HG02870 (cell line): ENCODE results near the gene ATP1A4.
A peak's percentile ranks its signal among the peaks of the same experiment; 100 is the strongest.

Experiments used
- ATAC-seq: cut with Tn5 transposase; IDR thresholded peaks from one replicate; pipeline ENCODE4 v1.9.1; 2021; ENCODE audit warnings: mild to moderate bottlenecking, moderate library complexity; ENCODE audit not compliant: unreplicated experiment

The ATP1A4 gene

DNA sequence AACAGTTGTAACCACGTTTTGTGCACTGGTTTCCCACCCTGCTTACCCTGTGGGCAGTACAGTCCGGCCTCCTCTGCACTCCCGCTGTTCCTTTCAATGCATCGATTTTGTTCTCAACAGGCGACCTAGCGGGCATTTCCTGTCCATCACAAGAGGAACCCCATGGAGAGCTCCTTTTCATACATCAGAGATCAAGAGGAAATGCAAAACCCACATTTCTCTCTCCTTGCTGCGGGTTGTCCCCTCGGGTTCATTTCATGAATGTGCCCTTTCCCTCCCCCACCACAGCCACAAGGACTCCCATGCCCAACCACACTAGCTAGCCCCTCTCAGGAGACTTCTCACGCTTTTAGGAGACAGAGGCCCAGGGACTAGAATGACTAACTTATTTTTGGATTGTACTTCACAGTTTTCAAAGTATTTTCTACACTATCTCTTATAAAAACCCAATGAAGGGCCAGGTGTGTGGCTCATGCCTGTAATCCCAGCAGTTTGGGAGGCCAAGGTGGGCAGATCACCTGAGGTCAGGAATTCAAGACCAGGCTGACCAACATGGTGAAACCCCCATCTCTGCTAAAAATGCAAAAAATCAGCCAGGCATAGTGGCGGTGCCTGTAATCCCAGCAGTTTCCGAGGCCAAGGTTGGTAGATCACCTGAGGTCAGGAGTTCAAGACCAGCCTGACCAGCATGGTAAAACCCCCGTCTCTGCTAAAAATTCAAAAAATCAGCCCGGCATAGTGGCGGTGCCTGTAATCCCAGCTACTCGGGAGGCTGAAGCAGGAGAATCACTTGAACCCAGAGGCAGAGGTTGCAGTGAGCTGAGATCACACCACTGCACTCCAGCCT, 18.4 kb downstream of the ATP1A4 start:
- ATAC-seq, result peak; percentile 61

DNA sequence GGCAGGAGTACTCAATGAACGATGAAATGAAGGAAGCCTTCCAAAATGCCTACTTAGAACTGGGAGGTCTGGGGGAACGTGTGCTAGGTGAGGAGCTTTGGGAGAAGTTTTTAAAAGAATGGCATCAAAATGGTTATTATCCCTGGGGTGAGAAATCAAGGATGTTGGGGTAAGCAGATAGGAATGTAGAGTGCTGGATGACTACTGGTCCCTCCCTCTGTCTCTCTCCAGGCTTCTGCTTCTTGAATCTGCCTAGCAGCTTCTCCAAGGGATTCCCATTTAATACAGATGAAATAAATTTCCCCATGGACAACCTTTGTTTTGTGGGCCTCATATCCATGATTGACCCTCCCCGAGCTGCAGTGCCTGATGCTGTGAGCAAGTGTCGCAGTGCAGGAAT, 20.0 kb downstream of the ATP1A4 start:
- ATAC-seq, result no peak

DNA sequence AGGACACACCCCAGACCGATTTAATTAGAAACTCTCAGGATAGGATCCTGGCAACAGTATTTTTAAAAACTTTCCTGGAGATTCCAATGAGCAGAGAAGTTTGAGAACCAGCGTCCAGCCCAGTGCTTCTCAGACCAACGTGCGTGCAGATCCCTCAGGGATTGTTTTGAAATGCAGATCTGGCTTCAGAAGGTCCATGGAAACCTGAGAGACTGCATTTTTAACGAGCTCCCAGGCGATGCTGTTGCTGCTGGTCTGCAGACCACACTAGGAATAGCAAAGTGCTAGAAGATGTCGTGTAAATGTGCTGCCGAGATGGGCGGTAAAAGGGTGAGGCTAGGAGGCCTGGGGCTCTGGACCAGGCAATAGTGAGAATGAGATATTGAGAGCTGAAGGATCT, 20.6 kb downstream of the ATP1A4 start:
- no peak for ATAC-seq

DNA sequence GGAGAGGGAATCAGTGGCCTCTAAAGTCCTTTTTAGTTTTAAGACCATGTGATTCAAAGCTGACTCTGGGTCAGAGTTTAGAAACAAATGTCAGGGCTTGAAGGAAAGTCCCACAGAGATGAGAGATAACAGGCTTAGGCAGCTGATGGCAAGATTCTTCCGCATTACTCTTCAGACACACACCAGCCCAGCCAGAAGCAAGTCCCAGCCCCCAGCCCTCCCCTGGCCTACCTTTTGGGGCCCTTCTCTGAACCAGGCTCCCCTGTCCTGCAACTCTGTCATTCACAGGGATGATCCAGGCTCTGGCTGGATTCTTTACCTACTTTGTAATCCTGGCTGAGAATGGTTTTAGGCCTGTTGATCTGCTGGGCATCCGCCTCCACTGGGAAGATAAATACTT, 25.8 kb downstream of the ATP1A4 start:
- no peak for ATAC-seq

DNA sequence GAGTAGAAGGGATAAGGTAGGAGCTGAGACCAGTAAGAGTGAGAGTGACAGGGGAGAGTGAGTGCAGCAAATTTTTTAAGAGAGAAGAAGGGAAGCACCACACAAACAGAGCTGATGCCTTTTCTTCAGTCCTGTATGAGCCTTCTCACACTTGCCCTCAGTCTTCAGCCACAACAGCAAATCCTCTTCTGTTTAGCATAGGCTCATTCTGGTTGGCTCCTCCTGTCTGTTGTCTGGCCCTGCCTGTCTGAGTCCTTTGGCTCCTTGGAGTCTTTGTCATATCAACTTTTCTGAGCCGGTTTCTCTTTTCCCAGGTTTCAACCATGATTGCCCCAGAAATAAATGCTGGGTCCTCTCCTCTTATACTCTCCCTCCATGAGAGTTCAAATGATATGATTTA, 26.3 kb downstream of the ATP1A4 start:
- ATAC-seq, result no peak

DNA sequence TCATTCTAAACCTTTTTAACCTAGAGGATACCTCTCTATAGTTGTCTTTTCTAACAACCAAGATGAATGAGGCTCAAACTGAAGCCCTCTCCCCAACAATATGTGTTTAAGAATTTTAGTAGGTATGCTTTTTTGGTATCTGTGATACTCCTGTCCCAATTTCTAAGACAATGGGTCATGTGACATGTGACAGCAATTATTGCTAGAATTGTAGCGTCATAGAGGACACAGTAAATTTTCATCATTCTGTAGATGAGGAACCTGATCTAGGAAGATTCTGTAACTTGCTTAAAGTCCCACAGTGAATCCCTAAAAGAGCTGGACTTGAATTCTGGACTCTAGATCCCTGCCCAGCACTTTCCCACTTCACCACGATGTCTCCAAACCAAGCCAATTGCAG, 27.3 kb downstream of the ATP1A4 start:
- no peak for ATAC-seq

DNA sequence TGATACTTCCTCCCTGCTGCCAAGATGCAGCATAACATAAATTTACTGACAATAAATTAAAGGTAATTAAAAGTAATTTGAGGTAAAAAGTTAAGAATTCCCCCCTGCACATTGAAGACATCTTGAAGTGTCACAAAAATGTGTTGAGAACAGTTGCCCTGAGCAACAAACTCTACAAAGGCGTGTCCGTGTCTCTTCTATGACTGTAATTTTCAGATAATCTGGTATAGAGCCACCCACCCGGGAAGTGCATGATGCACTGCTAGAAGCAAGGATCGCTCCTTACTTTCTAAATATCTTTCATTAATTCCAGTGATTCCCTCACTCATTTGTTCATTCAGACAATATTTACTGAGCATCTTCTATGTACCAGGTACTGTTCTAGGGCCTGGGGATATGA, 27.9 kb downstream of the ATP1A4 start:
- ATAC-seq, result no peak

DNA sequence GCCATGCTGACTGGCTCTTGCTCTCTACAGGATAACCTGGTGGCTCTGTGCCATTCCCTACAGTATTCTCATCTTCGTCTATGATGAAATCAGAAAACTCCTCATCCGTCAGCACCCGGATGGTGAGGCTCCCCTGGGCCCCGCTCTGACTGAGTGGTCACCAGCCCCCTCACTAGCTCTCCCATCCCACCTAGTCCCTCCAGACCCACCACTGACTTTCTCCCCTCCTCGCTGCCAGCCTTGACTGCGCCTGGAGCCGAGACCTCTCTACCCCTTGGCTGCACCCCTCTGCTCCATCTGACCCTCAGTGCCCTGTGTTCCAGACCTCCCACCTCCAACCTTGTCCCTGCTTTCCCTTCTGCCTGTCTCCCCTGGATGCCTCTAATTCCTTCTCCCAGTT, 34.8 kb downstream of the ATP1A4 start:
- no peak for ATAC-seq

DNA sequence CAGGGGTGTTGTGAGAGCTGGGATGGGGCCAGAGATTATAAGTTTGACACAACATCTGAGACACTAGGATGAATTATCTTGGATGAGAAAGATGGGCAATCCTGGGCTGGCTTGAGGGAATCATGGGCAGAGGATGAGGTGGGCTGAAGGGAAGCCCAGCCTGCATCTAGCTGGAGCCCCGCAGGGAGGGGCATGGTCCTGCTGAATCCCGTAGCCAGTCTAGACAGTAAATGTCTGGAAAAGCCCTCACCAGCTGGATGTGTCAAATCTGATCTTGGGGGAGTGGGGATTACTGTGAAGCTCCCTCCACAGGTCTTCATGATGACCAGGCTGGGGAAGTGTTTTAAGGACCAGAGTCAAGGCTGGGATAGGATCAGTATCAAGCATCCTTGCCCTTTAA, 35.3 kb downstream of the ATP1A4 start:
- no peak for ATAC-seq

DNA sequence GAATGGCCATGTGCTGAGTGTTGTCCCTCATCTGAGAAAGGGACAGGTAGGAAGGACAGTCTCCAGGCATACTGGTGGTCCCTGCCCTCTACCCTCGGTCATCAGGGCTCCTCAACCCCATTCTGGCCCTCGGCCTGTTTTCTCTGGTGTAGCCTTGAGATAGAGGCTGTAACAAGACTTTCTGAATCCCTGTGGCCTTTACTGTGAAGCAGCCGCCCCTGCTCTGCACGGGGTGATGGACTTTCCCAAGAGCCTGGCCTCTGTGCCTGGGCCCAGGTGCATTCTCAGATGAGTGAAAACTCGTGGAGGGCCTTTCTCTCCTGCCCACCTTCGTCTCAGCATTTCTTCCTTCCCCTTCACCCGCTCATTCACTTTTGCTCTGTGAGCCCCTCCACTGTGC, 36.0 kb downstream of the ATP1A4 start:
- ATAC-seq, result no peak

DNA sequence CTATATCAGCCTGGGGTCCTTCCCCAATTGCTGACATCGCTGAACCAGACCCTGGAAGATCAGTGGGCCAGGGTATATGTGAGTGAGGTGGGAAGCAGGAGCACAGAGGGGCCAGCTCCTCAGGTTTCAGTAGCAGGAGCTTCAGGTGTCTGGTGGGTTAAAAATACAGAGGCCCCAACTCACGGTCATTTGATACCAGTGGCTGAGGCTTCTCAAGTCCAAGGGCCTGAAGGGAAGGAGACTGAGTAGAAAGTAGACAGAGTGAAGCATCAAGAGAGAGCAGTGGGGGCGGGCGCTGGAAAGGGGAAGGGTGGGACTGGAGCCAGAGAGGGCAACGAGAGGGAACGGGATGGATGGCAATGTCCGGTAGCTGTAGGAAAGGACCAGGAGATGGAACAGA, 36.9 kb downstream of the ATP1A4 start:
- no peak for ATAC-seq

DNA sequence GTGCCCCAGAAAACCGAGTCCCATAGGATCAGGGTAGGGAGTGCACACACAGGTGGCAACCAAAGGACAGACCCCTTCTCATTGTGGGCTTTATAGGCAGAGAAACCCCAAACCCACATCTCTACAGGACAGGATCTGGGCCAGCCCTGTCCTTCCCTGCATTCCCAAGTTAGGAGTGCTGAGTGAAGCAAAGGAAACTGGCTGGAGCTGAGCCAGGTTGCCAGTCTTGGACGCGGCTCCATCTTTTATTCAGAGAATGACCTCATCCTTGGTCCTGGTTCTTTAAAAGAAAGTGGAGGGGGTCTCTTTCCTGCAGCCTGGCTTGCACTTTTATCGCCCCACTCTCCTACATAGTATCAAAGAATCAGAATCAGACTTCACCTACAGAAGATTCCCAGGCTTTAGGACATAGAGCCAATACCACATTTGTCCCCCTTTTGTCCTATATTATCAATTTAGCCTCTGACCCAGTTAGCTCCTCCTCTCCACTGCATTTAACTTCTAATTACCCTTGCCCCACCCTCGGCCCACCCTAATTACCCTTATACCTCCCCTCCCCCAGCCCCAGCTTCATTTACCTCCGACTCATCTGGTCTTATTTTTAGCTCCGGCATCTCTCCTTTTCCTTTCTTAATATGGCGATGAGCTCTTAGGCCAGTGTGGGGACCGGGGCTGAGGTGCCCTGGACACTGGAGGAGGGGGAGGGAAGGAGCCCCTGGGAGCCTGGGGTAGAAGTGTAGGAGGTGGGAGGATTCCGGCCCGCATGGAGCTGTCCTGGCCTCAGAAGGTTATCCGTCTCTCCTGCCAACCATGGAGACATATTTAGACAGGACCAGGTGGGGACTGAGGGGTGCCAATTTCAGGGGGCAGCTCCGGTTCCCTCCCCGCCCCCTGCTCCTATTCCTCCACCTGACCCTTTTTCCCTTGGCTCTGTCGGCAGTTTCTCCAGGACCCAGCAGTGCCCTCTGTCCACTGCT, 38.5 kb downstream of the ATP1A4 start, which contains the start of gene CASQ1:
CASQ1 (plus strand) TSS at position 927 of the 977 bp plus-strand sequence. CDS start 177 bp downstream, outside the sequence.
- no peak for ATAC-seq

DNA sequence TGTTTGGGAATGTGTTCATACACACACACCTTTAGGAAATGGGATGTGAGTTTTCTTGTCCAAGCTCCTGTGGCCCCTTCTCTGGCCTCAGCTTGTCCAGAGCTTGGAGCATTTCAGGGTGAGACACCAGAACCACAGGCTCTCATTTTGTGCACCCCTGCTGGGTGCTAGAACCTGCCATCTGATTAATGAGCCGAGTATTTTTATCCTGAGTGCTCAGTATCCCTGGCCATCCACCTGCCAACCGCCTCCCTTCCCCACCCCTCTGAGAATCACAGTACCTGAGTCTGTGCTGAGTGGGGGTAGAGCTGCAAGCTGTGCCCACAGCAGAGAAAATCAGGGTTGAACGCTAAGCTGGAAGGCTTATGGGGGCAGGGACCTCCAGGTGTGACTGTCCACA, 40.4 kb downstream of the ATP1A4 start:
- ATAC-seq, result no peak

DNA sequence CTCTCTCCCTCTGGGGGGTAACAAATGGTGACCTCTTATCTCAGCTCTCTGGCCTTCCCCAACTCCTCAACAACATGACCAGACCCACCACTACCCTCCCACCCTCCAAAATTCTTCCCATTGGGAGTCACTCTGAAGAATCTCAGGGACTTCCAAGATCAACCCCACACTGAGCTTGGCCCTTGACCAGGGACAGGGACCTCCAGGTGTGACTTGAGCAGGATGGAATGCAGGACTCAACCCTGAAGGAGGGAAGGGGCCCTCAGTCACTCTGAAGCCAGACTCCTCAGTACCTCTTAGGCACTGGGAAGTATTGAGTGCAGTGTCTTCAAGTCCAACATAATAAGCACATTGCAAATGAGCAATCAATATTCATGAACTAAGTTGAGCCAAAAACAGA, 40.8 kb downstream of the ATP1A4 start:
- no peak for ATAC-seq

DNA sequence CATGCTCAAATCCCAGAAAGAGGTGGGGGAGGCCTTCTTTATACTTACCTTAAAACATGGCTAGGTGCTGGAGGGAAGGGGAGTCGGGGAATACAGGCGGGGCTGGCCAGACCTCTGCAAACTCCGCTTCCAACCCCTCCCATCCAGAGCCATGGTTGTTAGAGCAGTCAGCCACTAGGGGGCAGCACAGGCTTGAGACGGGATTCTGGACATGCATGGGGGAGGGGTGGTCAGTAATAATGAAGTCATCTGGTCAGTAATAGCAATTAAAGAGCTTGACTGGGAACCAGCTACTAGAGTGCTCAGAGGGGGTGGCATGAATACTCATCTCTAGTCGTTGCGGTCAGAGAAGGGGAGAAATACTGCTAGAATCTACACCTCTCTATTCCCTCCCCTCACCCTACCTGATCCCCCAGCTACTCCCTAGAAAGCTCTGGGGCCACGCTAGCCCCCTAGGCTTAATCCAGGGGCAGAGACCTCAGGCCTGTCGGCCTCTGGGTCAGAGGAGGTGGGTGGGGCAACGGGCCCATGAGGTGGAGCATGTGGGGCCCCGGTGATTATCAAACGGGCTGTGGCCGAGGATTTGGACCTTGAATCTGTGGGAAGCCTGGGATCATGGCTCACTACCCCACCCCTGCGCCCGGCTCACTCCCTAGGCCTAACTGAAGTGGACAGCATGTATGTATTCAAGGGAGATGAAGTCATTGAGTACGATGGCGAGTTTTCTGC, 41.9 kb downstream of the ATP1A4 start:
- ATAC-seq, result no peak

DNA sequence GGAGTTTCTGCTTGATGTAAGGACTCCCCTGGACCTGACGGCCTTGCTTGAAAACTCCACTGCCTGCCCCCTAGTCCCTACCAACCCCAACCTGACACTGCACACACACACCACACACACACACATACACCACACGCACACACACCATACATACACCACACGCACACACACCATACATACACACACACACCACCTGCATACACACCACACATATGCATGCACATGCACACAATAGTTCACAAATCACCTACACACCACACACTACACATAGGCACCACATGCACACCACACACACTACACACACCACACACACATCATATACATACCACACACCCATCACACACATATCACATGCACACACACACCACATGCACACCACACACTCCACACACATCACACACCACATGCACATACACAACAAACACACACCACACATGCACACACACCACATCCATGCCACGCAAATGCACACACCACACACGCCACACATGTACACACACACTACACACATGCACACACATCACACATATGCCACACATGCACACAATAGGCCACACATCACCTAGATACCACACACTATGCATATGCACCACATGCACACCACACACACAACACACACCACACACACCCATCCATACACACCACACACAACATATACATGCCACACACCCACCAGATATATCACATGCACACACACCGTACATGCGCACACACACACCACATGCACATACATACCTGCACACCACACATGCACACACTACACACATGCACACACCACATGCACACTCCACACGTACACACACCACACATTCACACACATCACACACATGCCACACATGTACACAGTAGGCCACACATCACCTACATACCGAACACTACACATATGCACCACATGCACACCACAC, 42.7 kb downstream of the ATP1A4 start:
- ATAC-seq, result no peak

DNA sequence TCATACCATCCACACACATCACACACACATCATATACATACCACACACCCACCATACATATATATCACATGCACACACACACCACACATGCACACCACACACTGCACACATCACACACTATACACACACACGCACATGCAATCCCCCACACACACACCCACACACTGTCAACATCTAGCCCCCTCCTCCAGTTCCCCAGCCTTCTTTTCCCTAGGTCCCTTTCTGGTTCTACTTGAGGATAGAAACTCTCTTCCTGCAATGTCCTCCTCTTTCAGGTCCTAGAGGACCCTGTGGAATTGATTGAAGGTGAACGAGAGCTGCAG, 43.3 kb downstream of the ATP1A4 start:
- ATAC-seq, result no peak

DNA sequence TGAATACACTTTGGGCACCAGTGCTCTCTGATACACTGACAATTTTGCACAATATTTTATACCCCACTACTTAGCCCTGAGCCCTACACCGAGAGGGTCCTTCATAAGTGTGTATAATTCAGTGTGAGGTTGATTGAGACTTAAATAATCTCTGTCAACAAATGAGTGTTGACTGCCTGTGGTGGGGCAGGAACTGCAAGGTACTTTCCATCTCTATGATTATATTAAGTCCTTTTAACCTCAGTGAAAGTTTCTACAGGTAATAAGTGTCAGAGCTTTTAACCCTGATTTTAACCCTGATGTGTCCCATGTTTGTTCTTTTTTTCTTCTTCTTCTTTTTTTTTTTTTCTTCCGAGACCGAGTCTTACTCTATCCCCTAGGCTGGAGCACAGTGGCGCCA, 44.7 kb downstream of the ATP1A4 start:
- ATAC-seq, result no peak

DNA sequence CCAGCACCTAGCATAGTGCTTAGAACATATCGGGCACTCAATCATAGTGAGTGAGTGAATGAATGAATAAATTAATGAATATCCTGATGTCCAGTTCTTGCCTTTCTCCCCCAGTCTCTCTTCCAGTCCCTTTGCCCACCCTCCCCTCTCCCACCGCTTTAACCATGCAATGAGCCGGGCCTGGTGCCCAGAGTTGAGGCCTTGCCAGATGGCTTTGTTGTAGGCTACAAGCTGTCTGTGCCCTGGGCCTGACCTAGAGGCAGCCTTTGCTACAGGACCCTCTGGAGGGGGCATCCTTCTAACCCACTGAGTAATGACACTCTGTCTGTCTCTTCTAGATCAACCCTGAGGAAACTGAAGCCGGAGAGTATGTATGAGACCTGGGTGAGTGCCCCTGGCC, 45.8 kb downstream of the ATP1A4 start:
- ATAC-seq, result no peak

DNA sequence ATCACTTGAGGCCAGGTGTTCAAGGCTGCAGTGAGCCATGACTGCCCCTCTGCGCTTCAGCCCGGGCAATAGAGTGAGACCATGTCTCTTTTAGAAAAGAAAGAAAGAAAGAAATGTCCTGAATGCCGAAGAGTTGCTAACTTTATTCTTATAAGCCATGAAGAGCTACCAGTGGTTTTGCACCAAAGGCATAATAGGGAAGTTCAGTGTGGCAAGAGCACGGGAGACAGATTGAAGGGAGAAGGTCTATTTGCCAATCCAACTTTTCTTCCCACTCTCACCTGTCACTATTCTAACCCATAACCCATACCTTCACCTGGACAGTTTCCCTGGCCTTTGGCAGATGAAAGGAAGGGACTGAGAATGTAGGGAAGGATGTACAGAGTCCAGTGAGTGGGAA, 49.4 kb downstream of the ATP1A4 start:
- no peak for ATAC-seq
